Stimulated activated CD4-positive, alpha-beta T cell treated with anti-CD3 and anti-CD28 coated beads, Interleukin-4, amount 100 ng/mL, for 48 hours (primary cell): ENCODE data around the gene INIP.

Experiments
- DNase-seq, 2 donors: peaks; one replicate each; pipeline ENCODE4 v3.0.0-alpha.2; 2020; ENCODE audit warnings: low read depth in 2 of 2

The INIP gene

GRCh38 chr9:112670991-112671625 lies 46.8 kb downstream of the INIP start:
- no peak for DNase-seq

- DNase-seq = no peak
Observed at GRCh38 chr9:112669326-112669725, 48.6 kb downstream of the INIP start.

GRCh38 chr9:112665347-112665746 lies 52.6 kb downstream of the INIP start:
- no peak for DNase-seq

- DNase-seq = no peak
Observed at GRCh38 chr9:112664531-112664930, 53.4 kb downstream of the INIP start.

GRCh38 chr9:112663681-112664080 lies 54.2 kb downstream of the INIP start:
- no peak for DNase-seq

- no peak for DNase-seq
Observed at GRCh38 chr9:112659906-112660305, 58.0 kb downstream of the INIP start.

GRCh38 chr9:112655668-112656067 lies 62.2 kb downstream of the INIP start:
- no peak for DNase-seq

GRCh38 chr9:112654282-112654681 lies 63.6 kb downstream of the INIP start:
- DNase-seq = no peak

GRCh38 chr9:112648624-112649023 lies 69.3 kb downstream of the INIP start:
- DNase-seq = no peak

- no peak for DNase-seq
Observed at GRCh38 chr9:112647596-112647995, 70.3 kb downstream of the INIP start.

- no peak for DNase-seq
Observed at GRCh38 chr9:112642126-112642525, 75.8 kb downstream of the INIP start.

- DNase-seq = no peak
Observed at GRCh38 chr9:112640311-112640710, 77.6 kb downstream of the INIP start.
